H1 (cell line): ENCODE results near the gene ARMC12. TPM values are rescaled to one million over a fixed set of nuclear protein-coding genes. Genes with fewer than 3 reads are reported as not detected.

ENCODE experiments used
- CTCF ChIA-PET: fragments of 300-600 bp; sonication (Branson Sonifier 250); formaldehyde crosslinking; loops from one replicate; lab custom pipeline; 2021; ENCODE audit not compliant: partially characterized antibody; lab: Charles Lee
- POLR2A ChIA-PET: fragments of 300-600 bp; sonication (Branson Sonifier 250); formaldehyde crosslinking; loops from one replicate; lab custom pipeline; 2021; ENCODE audit warnings: inconsistent platforms; ENCODE audit not compliant: partially characterized antibody; lab: Charles Lee
- DNase-seq, 2 experiments: peaks; one replicate each; pipeline versions ENCODE4 v3.0.0 to v3.0.0-alpha.2; 2010 to 2022; ENCODE audit warnings: low spot score in 2 of 2, low read depth in 1 of 2, mixed read lengths in 1 of 2
- FAIRE-seq: peaks from 2 replicates; lab custom pipeline; 2011; peaks lifted over from hg19 to GRCh38; lab: Jason Lieb, UNC
- H2AFZ ChIP-seq: 2 replicates; pipeline ENCODE4 v1.8.1; 2012; ENCODE audit warnings: low read length, inconsistent platforms
- H2AK5ac ChIP-seq: 2 replicates; pipeline ENCODE4 v1.6.1; 2013; ENCODE audit warnings: low read depth, low read length
- H2BK120ac ChIP-seq: replicated peaks from 2 replicates; pipeline ENCODE3; 2013; ENCODE audit warnings: low read depth, low read length, inconsistent platforms
- H2BK12ac ChIP-seq: 2 replicates; pipeline ENCODE4 v1.6.1; 2013; ENCODE audit warnings: low read depth, low read length
- H2BK15ac ChIP-seq: 2 replicates; pipeline ENCODE4 v1.6.1; 2013; ENCODE audit warnings: low read length
- H2BK20ac ChIP-seq: 2 replicates; pipeline ENCODE4 v1.6.1; 2013; ENCODE audit warnings: low read length
- H2BK5ac ChIP-seq: 2 replicates; pipeline ENCODE4 v1.6.1; 2013; ENCODE audit warnings: low read depth, low read length
- H3K14ac ChIP-seq: 2 replicates; pipeline ENCODE4 v1.6.1; 2013; ENCODE audit warnings: inconsistent platforms; ENCODE audit not compliant: insufficient read length
- H3K18ac ChIP-seq: 2 replicates; pipeline ENCODE4 v1.6.1; 2013; ENCODE audit warnings: low read length; ENCODE audit errors: extremely low read depth
- H3K23ac ChIP-seq: 2 replicates; pipeline ENCODE4 v1.6.1; 2013; ENCODE audit warnings: inconsistent platforms; ENCODE audit not compliant: insufficient read length
- H3K23me2 ChIP-seq: 2 replicates; pipeline ENCODE4 v1.6.1; 2013; ENCODE audit warnings: low read depth, low read length
- H3K27ac ChIP-seq: 2 replicates; pipeline ENCODE4 v1.6.1; 2011; ENCODE audit warnings: low read depth, low read length, inconsistent platforms
- H3K27me3 ChIP-seq, 4 experiments: replicated peaks in 1 of 4; 1 replicate in 1 of 4; 2 replicates in 3 of 4; pipeline versions ENCODE4 v1.6.1 to v1.8.1; 2011 to 2013; ENCODE audit warnings: low read length in 3 of 4, mild to moderate bottlenecking in 3 of 4, inconsistent platforms in 2 of 4, mixed read lengths in 2 of 4, moderate library complexity in 1 of 4; ENCODE audit not compliant: control insufficient read depth in 3 of 4, insufficient read depth in 3 of 4; ENCODE audit errors: extremely low read depth in 1 of 4
- H3K36me3 ChIP-seq, 4 experiments: 2 replicates each; pipeline versions ENCODE4 v1.6.1 to v1.8.1; 2011 to 2013; ENCODE audit warnings: mild to moderate bottlenecking in 4 of 4, low read length in 3 of 4, moderate library complexity in 2 of 4, control low read depth in 1 of 4, inconsistent platforms in 1 of 4; ENCODE audit not compliant: insufficient read depth in 4 of 4, control insufficient read depth in 2 of 4
- H3K4ac ChIP-seq: replicated peaks from 2 replicates; pipeline ENCODE3; 2013; ENCODE audit warnings: low read length, low read depth, mixed read lengths, inconsistent platforms; ENCODE audit not compliant: insufficient read length
- H3K4me1 ChIP-seq, 4 experiments: replicated peaks in 1 of 4; 1 replicate in 1 of 4; 2 replicates in 3 of 4; pipeline versions ENCODE4 v1.6.1 to v1.8.1; 2011 to 2013; ENCODE audit warnings: low read length in 3 of 4, inconsistent platforms in 2 of 4, mixed read lengths in 1 of 4; ENCODE audit not compliant: insufficient read depth in 4 of 4, control insufficient read depth in 3 of 4
- H3K4me2 ChIP-seq, 2 experiments: 2 replicates each; pipeline versions ENCODE4 v1.6.1 to v1.8.1; 2011 to 2013; ENCODE audit warnings: low read depth in 2 of 2, low read length in 2 of 2, control low read depth in 1 of 2, inconsistent platforms in 1 of 2, mild to moderate bottlenecking in 1 of 2; ENCODE audit not compliant: insufficient read depth in 1 of 2
- H3K4me3 ChIP-seq, 4 experiments: fragments of 200-600, 300-600 bp in 1 of 4; sonication (generic), shearing (Covaris generic), sonication (Bioruptor Twin) in 1 of 4; 2 replicates each; pipeline versions ENCODE4 v1.5.1 to v1.8.1; 2011 to 2016; ENCODE audit warnings: low read length in 4 of 4, low read depth in 3 of 4, control low read depth in 2 of 4, inconsistent platforms in 2 of 4, mild to moderate bottlenecking in 2 of 4, mixed read lengths in 1 of 4, moderate library complexity in 1 of 4; ENCODE audit not compliant: insufficient read depth in 2 of 4; ENCODE audit errors: extremely low read depth in 1 of 4
- H3K56ac ChIP-seq: replicated peaks from 2 replicates; pipeline ENCODE3; 2013; ENCODE audit warnings: low read depth, mild to moderate bottlenecking, mixed read lengths, low read length, inconsistent platforms; ENCODE audit not compliant: insufficient read length
- H3K79me1 ChIP-seq: 2 replicates; pipeline ENCODE4 v1.6.1; 2013; ENCODE audit warnings: low read depth, low read length, control low read depth
- H3K79me2 ChIP-seq, 2 experiments: 2 replicates each; pipeline versions ENCODE4 v1.6.1 to v1.8.1; 2012 to 2013; ENCODE audit warnings: low read length in 2 of 2, mild to moderate bottlenecking in 2 of 2, inconsistent platforms in 1 of 2; ENCODE audit not compliant: insufficient read depth in 2 of 2, control insufficient read depth in 1 of 2
- H3K9ac ChIP-seq, 4 experiments: replicated peaks in 1 of 4; 1 replicate in 1 of 4; 2 replicates in 3 of 4; pipeline versions ENCODE4 v1.6.1 to v1.8.1; 2011 to 2013; ENCODE audit warnings: low read depth in 3 of 4, low read length in 3 of 4, control low read depth in 2 of 4, mild to moderate bottlenecking in 2 of 4, moderate library complexity in 2 of 4, inconsistent platforms in 1 of 4; ENCODE audit errors: extremely low read depth in 1 of 4
- H3K9me3 ChIP-seq, 2 experiments: 2 replicates each; pipeline versions ENCODE4 v1.6.1 to v1.8.1; 2012 to 2013; ENCODE audit warnings: mild to moderate bottlenecking in 2 of 2, moderate library complexity in 2 of 2, control low read depth in 1 of 2, inconsistent platforms in 1 of 2, low read depth in 1 of 2, low read length in 1 of 2, mixed read lengths in 1 of 2; ENCODE audit not compliant: insufficient read depth in 2 of 2
- H4K20me1 ChIP-seq, 2 experiments: replicated peaks in 1 of 2; 2 replicates each; pipeline versions ENCODE3 to v1.8.1; 2011 to 2013; ENCODE audit warnings: inconsistent platforms in 2 of 2, low read length in 2 of 2, mild to moderate bottlenecking in 1 of 2; ENCODE audit not compliant: insufficient read depth in 2 of 2, control insufficient read depth in 1 of 2
- H4K5ac ChIP-seq: 2 replicates; pipeline ENCODE4 v1.6.1; 2013; ENCODE audit warnings: low read length, low read depth, mixed read lengths, inconsistent platforms; ENCODE audit not compliant: insufficient read length
- H4K8ac ChIP-seq: 2 replicates; pipeline ENCODE4 v1.8.0; 2013; ENCODE audit warnings: mild to moderate bottlenecking, moderate library complexity, low read length, inconsistent platforms; ENCODE audit not compliant: insufficient read depth; ENCODE audit errors: extremely low read depth
- H4K91ac ChIP-seq: replicated peaks from 2 replicates; pipeline ENCODE3; 2013; ENCODE audit warnings: low read length, mixed read lengths, inconsistent platforms; ENCODE audit not compliant: insufficient read length
- TCF12 ChIP-seq: IDR thresholded peaks from 2 replicates; pipeline ENCODE4 v1.6.1; 2011; ENCODE audit warnings: low read depth, mild to moderate bottlenecking, low read length
- ZNF274 ChIP-seq: IDR thresholded peaks from 2 replicates; pipeline ENCODE4 v1.7.0; 2012; ENCODE audit warnings: low read length, borderline replicate concordance; ENCODE audit errors: extremely low read depth
- WGBS, 2 experiments: shearing (Covaris generic) in 1 of 2; methylation state at CpG; one replicate each; pipeline versions ENCODE4 v1.1.6 to v1.1.7; 2013 to 2015; ENCODE audit warnings: low lambda C conversion rate in 2 of 2, mixed read lengths in 2 of 2, inconsistent platforms in 1 of 2, low coverage in 1 of 2, missing lambda C conversion rate in 1 of 2; ENCODE audit not compliant: insufficient replicate concordance in 2 of 2, insufficient coverage in 1 of 2, insufficient read length in 1 of 2; ENCODE audit errors: extremely low coverage in 1 of 2, missing lambda C conversion rate in 1 of 2; 5-methylcytosine and 5-hydroxymethylcytosine counted together
- polyA plus RNA-seq, 7 experiments: library from polyadenylated mRNA; depleted of rRNA in 3 of 7; stranded (reverse) in 5 of 7; unstranded in 2 of 7; fragments of >200 nt in 5 of 7; fragments of 200-250 nt in 2 of 7; gene quantifications; 1 replicate in 5 of 7; 2 replicates in 1 of 7; 4 replicates in 1 of 7; pipeline versions ENCODE4 v1.2.1 to v1.2.3, GENCODE V29; 2011 to 2013; ENCODE audit warnings: missing spikeins in 2 of 7, mixed read lengths in 2 of 7
- total RNA-seq: library from RNA; stranded (reverse); fragmentation: NEBNext Ultra II Directional; extraction: Animal tissue kit (Norgen Biotek cat#: 25700); gene quantifications from 2 replicates; pipeline ENCODE4 v1.2.1, GENCODE V29; 2021

The ARMC12 gene
- total and polyA plus RNA-seq, 2 of the 8 experiments (the other 6 are each of a cell fraction or from before 2014, with no cell fraction given) = 0.86 to 3.7 TPM

GRCh38 chr6:35786272-35786671, 49.4 kb downstream of the ARMC12 start:
- Histone ChIP-seq H4K20me1 (no peaks in the 10 kb centered on the region), H3K23me2 (no peaks in the 10 kb centered on the region), H3K56ac (no peak overlapping the region), H3K27me3 (no peaks in the 10 kb centered on the region), H3K14ac (no peak overlapping the region), H3K27ac (no peak overlapping the region), H3K4me2 (no peak overlapping the region), H2BK15ac (no peak overlapping the region), H3K79me2 (no peaks in the 10 kb centered on the region), H2BK120ac (no peak overlapping the region), H2BK20ac (peak overlapping the region; percentile 72; the same call in 1 of the 2 replicates), H3K9ac (no peak overlapping the region), H3K4ac (no peak overlapping the region), H4K91ac (no peak overlapping the region), H3K23ac (no peak overlapping the region), H3K9me3 (no peaks in the 10 kb centered on the region), H3K4me3 (no peak overlapping the region), H4K8ac (no peak overlapping the region), H2AK5ac (no peak overlapping the region), H4K5ac (no peak overlapping the region), H3K4me1 (peaks cover 0 to 5% (median 0%) of the 10 kb centered on the region in 4 experiments; a peak in 3 of 7 replicates), H3K36me3 (no peaks in the 10 kb centered on the region), H2BK5ac (no peak overlapping the region), H3K79me1 (no peaks in the 10 kb centered on the region), H3K18ac (no peak overlapping the region), H2AFZ (no peak overlapping the region), H2BK12ac (0 out of 2 replicates have a peak overlapping the region, but pooled peaks have one; percentile 60)
- ChIA-PET POLR2A (interaction anchor here (0.8 to 4.1 kb wide), 3 partner anchors 12 to 47 kb away, joined by 3 to 29 read pairs (median 9); no protein-coding TSS in a partner anchor), CTCF (interaction anchor here (0.8 to 3.5 kb wide), 4 partner anchors 12 to 308 kb away, joined by 3 to 27 read pairs (median 3); partner anchors contain the start of gene CLPS)
- FAIRE-seq (no peak), DNase-seq (no peak)
- WGBS, 2 experiments = 94% methylated on average over 2 of the region's 2 CpGs; no CpG with 5 or more reads in 1 of the 2 experiments
- no peak for TF ChIP-seq TCF12
- TF ChIP-seq ZNF274 = no peak
